Mucosa of rectum (tissue), 2 donors: ENCODE data around the gene PDCD11.

Experiments used
- H3K27ac ChIP-seq, 2 donors: one replicate each; pipeline ENCODE4 v1.7.0; 2013; ENCODE audit warnings: inconsistent platforms in 2 of 2, low read depth in 2 of 2, low read length in 2 of 2
- H3K27me3 ChIP-seq, 2 donors: one replicate each; pipeline ENCODE4 v1.7.0; 2013; ENCODE audit warnings: low read length in 2 of 2; ENCODE audit not compliant: control insufficient read depth in 2 of 2, insufficient read depth in 2 of 2
- H3K36me3 ChIP-seq, 2 donors: one replicate each; pipeline ENCODE4 v1.7.0; 2013; ENCODE audit warnings: low read length in 2 of 2; ENCODE audit not compliant: control insufficient read depth in 2 of 2, insufficient read depth in 2 of 2
- H3K4me1 ChIP-seq, 2 donors: one replicate each; pipeline ENCODE4 v1.7.0; 2013; ENCODE audit warnings: low read length in 2 of 2, mild to moderate bottlenecking in 1 of 2; ENCODE audit not compliant: control insufficient read depth in 2 of 2, insufficient read depth in 2 of 2
- H3K4me3 ChIP-seq, 2 donors: one replicate each; pipeline ENCODE4 v1.7.0; 2013; ENCODE audit warnings: low read length in 2 of 2
- H3K9ac ChIP-seq, 2 donors: one replicate each; pipeline ENCODE4 v1.7.0; 2013; ENCODE audit warnings: low read length in 2 of 2, low read depth in 1 of 2, mild to moderate bottlenecking in 1 of 2
- H3K9me3 ChIP-seq, 2 donors: one replicate each; pipeline ENCODE4 v1.7.0; 2013; ENCODE audit warnings: low read length in 2 of 2; ENCODE audit not compliant: control insufficient read depth in 2 of 2
- donor health status: healthy.
- donor health status: Normal muscosa, but diverticular disease.

The PDCD11 gene

GRCh38 chr10:103367782-103368518, 28.5 kb upstream of the PDCD11 start, which contains the start of gene TAF5:
Gene TAF5 (plus strand): TSS chr10:103367976. CDS start chr10:103367990, 14 bp downstream.
- H3K27ac ChIP-seq, result peak within 1 kb of the TSS; percentile 91
- no peaks in the 10 kb centered on the region for H3K9me3 ChIP-seq
- no peaks in the 10 kb centered on the region for H3K27me3 ChIP-seq
- no peaks in the 10 kb centered on the region for H3K36me3 ChIP-seq
- H3K4me3 ChIP-seq, result peak within 1 kb of the TSS; percentile 90 to 95
- H3K9ac ChIP-seq, result peak within 1 kb of the TSS; percentile 77 to 89
- peaks cover 2 to 14% of the 10 kb centered on the region in 2 donors for H3K4me1 ChIP-seq

GRCh38 chr10:103373544-103373943, 22.9 kb upstream of the PDCD11 start:
- Histone ChIP-seq H3K9me3 (no peaks in the 10 kb centered on the region), H3K27ac (peak overlapping the region; percentile 58 to 86), H3K4me3 (no peak overlapping the region), H3K4me1 (peaks cover 6 to 21% of the 10 kb centered on the region in 2 donors), H3K36me3 (peaks cover 11 to 22% of the 10 kb centered on the region in 2 donors), H3K27me3 (no peaks in the 10 kb centered on the region), H3K9ac (no peak overlapping the region)

- Histone ChIP-seq H3K27ac (peak overlapping the region; percentile 72 to 86), H3K36me3 (peaks cover 12 to 26% of the 10 kb centered on the region in 2 donors), H3K27me3 (no peaks in the 10 kb centered on the region), H3K4me3 (peak overlapping the region in 1 of 2 donors; percentile 0), H3K4me1 (peaks cover 6 to 17% of the 10 kb centered on the region in 2 donors), H3K9ac (peak overlapping the region in 1 of 2 donors; percentile 18), H3K9me3 (no peaks in the 10 kb centered on the region)
These were observed 22.2 kb upstream of the PDCD11 start for GRCh38 chr10:103374263-103374662.

- Histone ChIP-seq H3K27ac (no peak overlapping the region), H3K36me3 (peaks cover 13 to 36% of the 10 kb centered on the region in 2 donors), H3K9ac (no peak overlapping the region), H3K4me3 (no peak overlapping the region), H3K4me1 (no peaks in the 10 kb centered on the region), H3K9me3 (no peaks in the 10 kb centered on the region), H3K27me3 (no peaks in the 10 kb centered on the region)
These were observed 13.7 kb upstream of the PDCD11 start for GRCh38 chr10:103382769-103383168.

GRCh38 chr10:103394180-103394579, 2.2 kb upstream of the PDCD11 start:
- Histone ChIP-seq H3K36me3 (peaks cover 4 to 28% of the 10 kb centered on the region in 2 donors), H3K9ac (no peak overlapping the region), H3K27me3 (no peaks in the 10 kb centered on the region), H3K4me3 (peak overlapping the region in 1 of 2 donors; percentile 7), H3K4me1 (peaks cover 21 to 22% of the 10 kb centered on the region in 2 donors), H3K27ac (no peak overlapping the region), H3K9me3 (no peaks in the 10 kb centered on the region)

GRCh38 chr10:103395754-103396066, 716 bp upstream of the PDCD11 start:
- Histone ChIP-seq H3K27me3 (no peaks in the 10 kb centered on the region), H3K9me3 (no peaks in the 10 kb centered on the region), H3K9ac (peak overlapping the region; percentile 93 to 99), H3K36me3 (peaks cover 9 to 32% of the 10 kb centered on the region in 2 donors), H3K27ac (peak overlapping the region; percentile 81 to 86), H3K4me3 (peak overlapping the region; percentile 91 to 99), H3K4me1 (peaks cover 21 to 22% of the 10 kb centered on the region in 2 donors)

GRCh38 chr10:103396789-103397087, 312 bp downstream of the PDCD11 start:
- H3K4me3 ChIP-seq, result peak overlapping the region; percentile 91 to 99
- no peaks in the 10 kb centered on the region for H3K27me3 ChIP-seq
- peak overlapping the region; percentile 93 to 99 for H3K9ac ChIP-seq
- H3K27ac ChIP-seq, result peak overlapping the region; percentile 81 to 86
- H3K9me3 ChIP-seq, result no peaks in the 10 kb centered on the region
- peaks cover 21 to 22% of the 10 kb centered on the region in 2 donors for H3K4me1 ChIP-seq
- H3K36me3 ChIP-seq, result peaks cover 10 to 29% of the 10 kb centered on the region in 2 donors

GRCh38 chr10:103397191-103397825, 882 bp downstream of the PDCD11 start:
- H3K27ac ChIP-seq, result no peak overlapping the region
- H3K27me3 ChIP-seq, result no peaks in the 10 kb centered on the region
- peaks cover 21 to 22% of the 10 kb centered on the region in 2 donors for H3K4me1 ChIP-seq
- no peaks in the 10 kb centered on the region for H3K9me3 ChIP-seq
- peaks cover 13 to 31% of the 10 kb centered on the region in 2 donors for H3K36me3 ChIP-seq
- peak overlapping the region; percentile 93 to 99 for H3K9ac ChIP-seq
- H3K4me3 ChIP-seq, result peak overlapping the region; percentile 91 to 99

GRCh38 chr10:103413564-103413963, 17.1 kb downstream of the PDCD11 start:
- Histone ChIP-seq H3K27me3 (no peaks in the 10 kb centered on the region), H3K36me3 (peaks cover 73 to 77% of the 10 kb centered on the region in 2 donors), H3K27ac (no peak overlapping the region), H3K9me3 (no peaks in the 10 kb centered on the region), H3K4me1 (no peaks in the 10 kb centered on the region), H3K4me3 (no peak overlapping the region), H3K9ac (no peak overlapping the region)

- H3K27me3 ChIP-seq, result no peaks in the 10 kb centered on the region
- H3K4me1 ChIP-seq, result no peaks in the 10 kb centered on the region
- no peak overlapping the region for H3K27ac ChIP-seq
- H3K9ac ChIP-seq, result no peak overlapping the region
- H3K36me3 ChIP-seq, result peaks cover 75 to 84% of the 10 kb centered on the region in 2 donors
- H3K4me3 ChIP-seq, result no peak overlapping the region
- H3K9me3 ChIP-seq, result no peaks in the 10 kb centered on the region
These were observed 19.2 kb downstream of the PDCD11 start for GRCh38 chr10:103415581-103415980.
